HepG2 (cell line): ENCODE data around the gene MSTN. TPM values are rescaled to one million over a fixed set of nuclear protein-coding genes. Genes with fewer than 3 reads are reported as not detected.

Source experiments
- ATAC-seq: fragments of 200-7000 bp; cut with Tn5 transposase; 3 replicates; pipeline ENCODE4 v1.9.1; 2020; ENCODE audit warnings: mild to moderate bottlenecking, moderate library complexity
- BruUV-seq: library from RNA; stranded (reverse); fragments of 400-500 nt; replicated peaks from 2 replicates; lab custom pipeline; 2021; lab: Mats Ljungman, UMichigan
- CTCF ChIA-PET: fragments of 300-600 bp; formaldehyde crosslinking; extraction: SDS; loops from one replicate; lab custom pipeline; 2021; ENCODE audit warnings: low total read pairs, inconsistent platforms, low intra/inter-chr PET ratio; lab: Yijun Ruan, JAX
- POLR2A ChIA-PET: fragments of 350-600 bp; sonication (Branson Sonifier 250); formaldehyde crosslinking; loops from one replicate; lab custom pipeline; 2020; ENCODE audit warnings: antibody characterized with exemption, inconsistent platforms; lab: Yijun Ruan, JAX
- DNase-seq: peaks from one replicate; pipeline ENCODE4 v3.0.0-alpha.2; 2015; ENCODE audit warnings: low spot score
- FAIRE-seq: peaks from 3 replicates; lab custom pipeline; 2011; peaks lifted over from hg19 to GRCh38; lab: Jason Lieb, UNC
- H2AFZ ChIP-seq: one replicate; pipeline ENCODE4 v1.6.1; 2011; ENCODE audit warnings: low read length, inconsistent platforms
- H3K27ac ChIP-seq: fragments of 300-600 bp; 3 replicates; pipeline ENCODE4 v1.8.0; 2011; ENCODE audit warnings: mixed run types, mild to moderate bottlenecking, mixed read lengths, low read length, inconsistent platforms; ENCODE audit not compliant: insufficient read depth; ENCODE audit errors: extremely low read length
- H3K27me3 ChIP-seq, 2 experiments: fragments of 200-600 bp in 1 of 2; 2 replicates in 1 of 2; 3 replicates in 1 of 2; pipeline versions ENCODE4 v1.6.0 to v1.8.0; 2011; ENCODE audit warnings: low read length in 2 of 2, mild to moderate bottlenecking in 2 of 2, moderate library complexity in 2 of 2, inconsistent platforms in 1 of 2; ENCODE audit not compliant: insufficient read depth in 2 of 2, control insufficient read depth in 1 of 2
- H3K36me3 ChIP-seq, 2 experiments: fragments of 200-600 bp in 1 of 2; replicated peaks in 1 of 2; 2 replicates in 1 of 2; 3 replicates in 1 of 2; pipeline versions ENCODE4 v1.5.1 to v1.8.0; 2011; ENCODE audit warnings: low read length in 2 of 2, inconsistent platforms in 1 of 2; ENCODE audit not compliant: insufficient read depth in 2 of 2, control insufficient read depth in 1 of 2
- H3K4me1 ChIP-seq: 2 replicates; pipeline ENCODE4 v1.5.1; 2012; ENCODE audit warnings: low read length, inconsistent platforms; ENCODE audit not compliant: insufficient read depth
- H3K4me2 ChIP-seq: 2 replicates; pipeline ENCODE4 v1.6.0; 2011; ENCODE audit warnings: low read depth, low read length, inconsistent platforms
- H3K4me3 ChIP-seq, 3 experiments: fragments of 200-600 bp in 1 of 3; sonication (generic), shearing (Covaris generic) in 1 of 3; replicated peaks in 1 of 3; 2 replicates each; pipeline ENCODE4 v1.5.1; 2011 to 2016; ENCODE audit warnings: low read length in 3 of 3, inconsistent platforms in 2 of 3, low read depth in 2 of 3, mild to moderate bottlenecking in 2 of 3, control low read depth in 1 of 3, mixed read lengths in 1 of 3; ENCODE audit not compliant: insufficient read depth in 1 of 3
- H3K79me2 ChIP-seq: one replicate; pipeline ENCODE4 v1.6.1; 2011; ENCODE audit warnings: low read length, inconsistent platforms; ENCODE audit not compliant: insufficient read depth
- H3K9ac ChIP-seq: 2 replicates; pipeline ENCODE4 v1.6.0; 2011; ENCODE audit warnings: mild to moderate bottlenecking, low read depth, low read length, inconsistent platforms; ENCODE audit not compliant: insufficient read depth
- H3K9me3 ChIP-seq: 2 replicates; pipeline ENCODE4 v1.5.1; 2012; ENCODE audit warnings: mild to moderate bottlenecking, low read length
- H4K20me1 ChIP-seq: 2 replicates; pipeline ENCODE4 v1.6.0; 2011; ENCODE audit warnings: inconsistent platforms, mild to moderate bottlenecking, low read length, moderate library complexity; ENCODE audit not compliant: insufficient read depth
- EHMT2 ChIP-seq: fragments of 200-600 bp; sonication (generic); IDR thresholded peaks from 2 replicates; pipeline ENCODE4 v1.7.0; 2017; ENCODE audit warnings: antibody characterized with exemption, low read depth, low read length, borderline replicate concordance
- GFI1 ChIP-seq: sonication (generic); formaldehyde crosslinking; IDR thresholded peaks from 2 replicates; pipeline ENCODE4 v1.5.0; 2020; ENCODE audit warnings: missing genetic modification reagents, mild to moderate bottlenecking, borderline replicate concordance
- HINFP ChIP-seq: sonication (generic); formaldehyde crosslinking; IDR thresholded peaks from 2 replicates; pipeline ENCODE4 v1.4.0; 2020; ENCODE audit warnings: low read depth, mild to moderate bottlenecking, missing genetic modification reagents
- MIER3 ChIP-seq: IDR thresholded peaks from 2 replicates; pipeline ENCODE4 v1.6.1; 2016; ENCODE audit warnings: missing compliant biosample characterization, borderline replicate concordance
- MTA3 ChIP-seq: sonication (generic); formaldehyde crosslinking; IDR thresholded peaks from 2 replicates; pipeline ENCODE4 v1.4.0; 2020; ENCODE audit warnings: missing genetic modification reagents
- MXI1 ChIP-seq: IDR thresholded peaks from 3 replicates; pipeline ENCODE4 v1.6.1; 2012; ENCODE audit warnings: low read depth, low read length, inconsistent platforms, borderline replicate concordance
- RERE ChIP-seq: IDR thresholded peaks from 2 replicates; pipeline ENCODE4 v1.6.1; 2016; ENCODE audit warnings: low read depth, missing genetic modification reagents, missing compliant biosample characterization
- STAG1 ChIP-seq: sonication (generic); formaldehyde crosslinking; IDR thresholded peaks from 2 replicates; pipeline ENCODE4 v1.4.0; 2020; ENCODE audit warnings: missing genetic modification reagents
- ZBTB14 ChIP-seq: sonication (generic); formaldehyde crosslinking; IDR thresholded peaks from 2 replicates; pipeline ENCODE4 v1.4.0; 2020; ENCODE audit warnings: missing genetic modification reagents
- ZC3H13 ChIP-seq: sonication (generic); formaldehyde crosslinking; IDR thresholded peaks from 2 replicates; pipeline ENCODE4 v1.8.1; 2023; ENCODE audit warnings: mild to moderate bottlenecking, missing genetic modification reagents, moderate library complexity
- ZNF777 ChIP-seq: sonication (generic); formaldehyde crosslinking; IDR thresholded peaks from 2 replicates; pipeline ENCODE4 v1.4.0; 2020; ENCODE audit warnings: missing genetic modification reagents
- WGBS: methylation state at CpG from one replicate; pipeline ENCODE4 v1.1.6; 2017; ENCODE audit warnings: low lambda C conversion rate; 5-methylcytosine and 5-hydroxymethylcytosine counted together
- in situ Hi-C: cut with HindIII; loops from 2 replicates; pipeline ENCODE4 v1.10.0; 2017; ENCODE audit warnings: low pct_unique_long_range_greater_than_20kb; ENCODE audit not compliant: extremely low pct_ligation_motif_present
- intact Hi-C: fragments of 100-400 bp; cut with micrococcal nuclease; formaldehyde crosslinking; loops from one replicate; pipeline ENCODE4 v1.10.0; 2022; ENCODE audit not compliant: unreplicated experiment
- polyA plus RNA-seq, 8 experiments: library from polyadenylated mRNA; depleted of rRNA in 3 of 8; stranded (reverse) in 7 of 8; unstranded in 1 of 8; fragments of >200 nt; fragmentation: Illumina TruSeq in 4 of 8; extraction: Trizol in 4 of 8; gene quantifications; 2 replicates each; pipeline versions ENCODE4 v1.2.1 to v1.2.3, GENCODE V29; 2011 to 2016; ENCODE audit warnings: low read depth in 4 of 8, missing spikeins in 1 of 8, mixed read lengths in 1 of 8; ENCODE audit not compliant: insufficient read depth in 1 of 8
- total RNA-seq, 5 experiments: library from RNA; depleted of rRNA; stranded (reverse); fragments of >200 nt; fragmentation: Illumina TruSeq; extraction: Trizol; gene quantifications; 2 replicates each; pipeline ENCODE4 v1.2.3, GENCODE V29; 2016; ENCODE audit warnings: low read depth in 1 of 5
- TF ChIP-seq, protein P1 (sequence below): sonication (generic); formaldehyde crosslinking; IDR thresholded peaks from 2 replicates; pipeline ENCODE4 v1.4.0; 2020; ENCODE audit warnings: missing genetic modification reagents, low read depth, mild to moderate bottlenecking, borderline replicate concordance
- TF ChIP-seq, protein P2 (sequence below): sonication (generic); formaldehyde crosslinking; conservative IDR thresholded peaks from 2 replicates; pipeline ENCODE4 v1.8.0; 2022; ENCODE audit warnings: missing genetic modification reagents

Gene MSTN
- total and polyA plus RNA-seq, 2 of the 13 experiments (the other 11 are each of a cell fraction or from before 2014, with no cell fraction given): 0.04 TPM; not detected in 1

- FAIRE-seq: peak; percentile 74
- TF ChIP-seq, protein P1, sequence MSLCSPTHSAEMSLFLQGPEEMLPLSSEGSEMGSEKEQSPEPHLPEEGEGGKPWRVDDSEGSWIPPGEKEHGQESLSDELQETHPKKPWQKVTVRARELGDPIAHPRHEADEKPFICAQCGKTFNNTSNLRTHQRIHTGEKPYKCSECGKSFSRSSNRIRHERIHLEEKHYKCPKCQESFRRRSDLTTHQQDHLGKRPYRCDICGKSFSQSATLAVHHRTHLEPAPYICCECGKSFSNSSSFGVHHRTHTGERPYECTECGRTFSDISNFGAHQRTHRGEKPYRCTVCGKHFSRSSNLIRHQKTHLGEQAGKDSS (CRISPR knock-in tag): no peak
- TF ChIP-seq, protein P2, sequence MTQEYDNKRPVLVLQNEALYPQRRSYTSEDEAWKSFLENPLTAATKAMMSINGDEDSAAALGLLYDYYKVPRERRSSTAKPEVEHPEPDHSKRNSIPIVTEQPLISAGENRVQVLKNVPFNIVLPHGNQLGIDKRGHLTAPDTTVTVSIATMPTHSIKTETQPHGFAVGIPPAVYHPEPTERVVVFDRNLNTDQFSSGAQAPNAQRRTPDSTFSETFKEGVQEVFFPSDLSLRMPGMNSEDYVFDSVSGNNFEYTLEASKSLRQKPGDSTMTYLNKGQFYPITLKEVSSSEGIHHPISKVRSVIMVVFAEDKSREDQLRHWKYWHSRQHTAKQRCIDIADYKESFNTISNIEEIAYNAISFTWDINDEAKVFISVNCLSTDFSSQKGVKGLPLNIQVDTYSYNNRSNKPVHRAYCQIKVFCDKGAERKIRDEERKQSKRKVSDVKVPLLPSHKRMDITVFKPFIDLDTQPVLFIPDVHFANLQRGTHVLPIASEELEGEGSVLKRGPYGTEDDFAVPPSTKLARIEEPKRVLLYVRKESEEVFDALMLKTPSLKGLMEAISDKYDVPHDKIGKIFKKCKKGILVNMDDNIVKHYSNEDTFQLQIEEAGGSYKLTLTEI (CRISPR knock-in tag): no peak
- TF ChIP-seq STAG1 (peak; percentile 93), HINFP (CRISPR knock-in tag) (no peak), EHMT2 (peak; percentile 45; the same call in 1 of the 2 replicates), MTA3 (CRISPR knock-in tag) (no peak), ZBTB14 (CRISPR knock-in tag) (no peak), MXI1 (0 out of 3 replicates have a peak, but pooled peaks have one; percentile 23), GFI1 (CRISPR knock-in tag) (peak; percentile 29; the same call in 1 of the 2 replicates), ZC3H13 (CRISPR knock-in tag) (no peak), ZNF777 (CRISPR knock-in tag) (no peak), RERE (CRISPR knock-in tag) (no peak), MIER3 (no peak)
These were observed 26.4 kb upstream of the MSTN start for GRCh38 chr2:190088917-190089316.

More at GRCh38 chr2:190088917-190089316, 26.4 kb upstream of the MSTN start:
- Histone ChIP-seq H3K4me3 (no peak overlapping the region), H4K20me1 (no peaks in the 10 kb centered on the region), H2AFZ (no peak overlapping the region), H3K27ac (no peak overlapping the region), H3K36me3 (no peaks in the 10 kb centered on the region), H3K4me1 (no peaks in the 10 kb centered on the region), H3K4me2 (no peak overlapping the region), H3K79me2 (no peaks in the 10 kb centered on the region), H3K9me3 (no peaks in the 10 kb centered on the region), H3K9ac (no peak overlapping the region), H3K27me3 (no peaks in the 10 kb centered on the region)
- peak; percentile 73 for DNase-seq
- no TSS peak for BruUV-seq
- in situ Hi-C loops (loop anchor here (5.0 to 10.0 kb wide), 3 partner anchors 188 to 426 kb away; partner anchors contain the start of gene HIBCH), intact Hi-C loops (loop anchor here (1.0 to 10.0 kb wide), 6 partner anchors 91 to 596 kb away; a partner anchor contains a TSS)
- ChIA-PET POLR2A (no interaction called here), CTCF (interaction anchor here (0.6 to 2.4 kb wide), 7 partner anchors 91 to 592 kb away, joined by 3 to 20 read pairs (median 9); partner anchors contain the start of gene HIBCH)
- 26% methylated on average over 4 of the region's 4 CpGs for WGBS
- peak; percentile 77 for ATAC-seq
